Measurements from ENCODE around the gene USP40. TPM values are rescaled to one million over a fixed set of nuclear protein-coding genes. Genes with fewer than 3 reads are reported as not detected.
"Not testable (repeated sequence)": the region's sequence is repeated elsewhere in the genome, so short reads cannot be mapped to it uniquely, and the experiment has no call there.

Gene USP40
- total and polyA plus RNA-seq, 2 donors (not counting 1 experiment from before 2014, with no cell fraction given), result 18.9 to 40.6 TPM

DNA sequence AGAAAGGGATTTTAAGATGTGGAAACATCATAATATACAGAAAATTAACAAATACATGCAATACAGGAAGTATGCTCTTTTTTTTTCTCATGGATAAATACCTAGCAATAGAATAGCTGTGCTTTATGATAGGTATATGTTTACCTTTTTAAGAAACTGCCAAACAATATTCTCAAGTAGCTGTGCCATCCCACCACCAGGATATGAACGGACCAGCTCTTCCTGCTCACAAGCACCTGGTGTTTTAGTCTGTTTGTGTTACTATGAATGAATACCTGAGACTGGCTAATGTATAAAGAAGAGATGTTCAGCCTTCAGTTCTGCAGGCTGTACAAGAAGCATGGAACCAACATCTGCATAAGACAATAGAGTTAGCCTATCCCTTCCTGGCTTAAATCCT is 30.9 kb upstream of the USP40 start:
- TF ChIP-seq CTCF (conservative IDR thresholded peaks at IDR 0.05 in 1 of 2, IDR thresholded peaks at IDR 0.05 in 1 of 2; ENCODE audit: low read depth in 1 of 2, low read length in 2 of 2) (no peak), EZH2 (IDR thresholded peaks at IDR 0.05; ENCODE audit: low read length, missing control alignments) (no peak)
- Histone ChIP-seq H3K4me2 (ENCODE audit: extremely low read depth, insufficient read depth, low read length) (no peak overlapping the region), H3K36me3 (ENCODE audit: control insufficient read depth, insufficient read depth, low read length) (no peaks in the 10 kb centered on the region), H4K20me1 (ENCODE audit: control insufficient read depth, extremely low read depth, insufficient read depth, low read length) (no peaks in the 10 kb centered on the region), H3K79me2 (ENCODE audit: control insufficient read depth, insufficient read depth, low read length) (no peaks in the 10 kb centered on the region), H3K4me3 (replicated peaks in 1 of 4; ENCODE audit: control extremely low read depth in 1 of 4, insufficient read depth in 1 of 4, low read depth in 3 of 4, low read length in 4 of 4) (no peak overlapping the region), H3K27me3 (ENCODE audit: control insufficient read depth, insufficient read depth, low read length) (no peaks in the 10 kb centered on the region), H3K27ac (ENCODE audit: insufficient read depth, low read length) (no peak overlapping the region), H3K9ac (ENCODE audit: insufficient read depth, low read length) (no peak overlapping the region), H3K9me3 (ENCODE audit: control insufficient read depth, insufficient read depth, low read depth, low read length) (no peaks in the 10 kb centered on the region), H3K4me1 (ENCODE audit: control insufficient read depth, extremely low read depth, insufficient read depth, low read length) (no peaks in the 10 kb centered on the region), H2AFZ (ENCODE audit: low read length) (no peak overlapping the region)
- DNase-seq (ENCODE audit: low read depth in 2 of 2), result no peak

DNA sequence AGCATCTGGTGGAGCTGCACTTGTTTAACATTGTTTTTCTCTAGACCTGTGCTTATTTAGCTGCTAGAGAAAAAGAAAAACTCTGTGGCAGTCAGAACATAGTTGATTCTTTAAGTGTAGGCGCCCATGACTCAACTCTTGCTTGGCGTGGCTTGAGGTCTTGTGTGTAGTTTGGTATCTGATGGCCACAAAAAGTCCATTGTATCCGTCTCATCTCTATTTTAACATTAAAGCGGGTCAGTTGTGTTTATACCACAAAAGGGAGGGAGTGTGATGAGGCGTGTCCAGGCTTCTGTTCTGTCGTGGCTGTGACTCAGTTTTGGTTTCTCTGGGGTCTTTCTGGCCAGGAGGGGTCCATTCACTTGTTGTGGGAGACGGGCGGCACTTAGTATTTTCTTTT is 26.6 kb upstream of the USP40 start:
- no peak overlapping the region for H3K4me2 ChIP-seq (ENCODE audit: extremely low read depth, insufficient read depth, low read length)
- H3K4me1 ChIP-seq (ENCODE audit: control insufficient read depth, extremely low read depth, insufficient read depth, low read length), result no peaks in the 10 kb centered on the region
- H3K79me2 ChIP-seq (ENCODE audit: control insufficient read depth, insufficient read depth, low read length), result no peaks in the 10 kb centered on the region
- H4K20me1 ChIP-seq (ENCODE audit: control insufficient read depth, extremely low read depth, insufficient read depth, low read length), result no peaks in the 10 kb centered on the region
- H3K9me3 ChIP-seq (ENCODE audit: control insufficient read depth, insufficient read depth, low read depth, low read length), result no peaks in the 10 kb centered on the region
- H3K27ac ChIP-seq (ENCODE audit: insufficient read depth, low read length), result no peak overlapping the region
- no peaks in the 10 kb centered on the region for H3K27me3 ChIP-seq (ENCODE audit: control insufficient read depth, insufficient read depth, low read length)
- no peak overlapping the region for H2AFZ ChIP-seq (ENCODE audit: low read length)
- no peak overlapping the region for H3K9ac ChIP-seq (ENCODE audit: insufficient read depth, low read length)
- no peak overlapping the region for H3K4me3 ChIP-seq (replicated peaks in 1 of 4; ENCODE audit: control extremely low read depth in 1 of 4, insufficient read depth in 1 of 4, low read depth in 3 of 4, low read length in 4 of 4)
- DNase-seq (ENCODE audit: low read depth in 2 of 2), result peak in 1 of 2 donors; percentile 20
- no peaks in the 10 kb centered on the region for H3K36me3 ChIP-seq (ENCODE audit: control insufficient read depth, insufficient read depth, low read length)
- TF ChIP-seq EZH2 (IDR thresholded peaks at IDR 0.05; ENCODE audit: low read length, missing control alignments) (no peak), CTCF (conservative IDR thresholded peaks at IDR 0.05 in 1 of 2, IDR thresholded peaks at IDR 0.05 in 1 of 2; ENCODE audit: low read depth in 1 of 2, low read length in 2 of 2) (no peak)

DNA sequence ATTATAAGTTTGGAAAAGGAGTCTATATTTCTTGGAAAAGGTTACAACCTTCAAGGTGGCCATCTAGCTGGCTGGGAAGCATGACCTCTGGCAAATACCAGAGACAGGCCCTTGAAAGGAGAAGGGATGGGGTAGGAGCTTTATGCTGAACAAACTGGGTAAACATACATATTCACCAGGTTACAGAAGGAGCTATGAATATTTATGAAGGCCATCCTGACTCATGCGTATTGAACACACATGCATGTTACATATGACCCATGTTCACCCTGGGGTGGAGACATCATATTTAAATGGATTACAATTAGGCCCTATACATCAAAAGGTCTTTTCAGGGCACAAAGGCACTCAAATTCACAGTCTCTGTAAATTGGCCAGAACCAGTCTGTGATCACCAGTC is 26.1 kb upstream of the USP40 start:
- not testable (repeated sequence) for H3K9ac ChIP-seq (ENCODE audit: insufficient read depth, low read length); H3K27me3 ChIP-seq (ENCODE audit: control insufficient read depth, insufficient read depth, low read length); H3K4me2 ChIP-seq (ENCODE audit: extremely low read depth, insufficient read depth, low read length); H2AFZ ChIP-seq (ENCODE audit: low read length); DNase-seq (ENCODE audit: low read depth in 2 of 2); H3K9me3 ChIP-seq (ENCODE audit: control insufficient read depth, insufficient read depth, low read depth, low read length); H3K4me3 ChIP-seq (replicated peaks in 1 of 4; ENCODE audit: control extremely low read depth in 1 of 4, insufficient read depth in 1 of 4, low read depth in 3 of 4, low read length in 4 of 4); H3K4me1 ChIP-seq (ENCODE audit: control insufficient read depth, extremely low read depth, insufficient read depth, low read length); H3K36me3 ChIP-seq (ENCODE audit: control insufficient read depth, insufficient read depth, low read length); H3K79me2 ChIP-seq (ENCODE audit: control insufficient read depth, insufficient read depth, low read length); H3K27ac ChIP-seq (ENCODE audit: insufficient read depth, low read length); H4K20me1 ChIP-seq (ENCODE audit: control insufficient read depth, extremely low read depth, insufficient read depth, low read length)
